CD4-positive, CD25-positive, alpha-beta regulatory T cell (primary cell): ENCODE measurements around the gene USP7. TPM values are rescaled to one million over a fixed set of nuclear protein-coding genes. Genes with fewer than 3 reads are reported as not detected.

Experiments
- ATAC-seq, 2 donors: fragments of 150-1000 bp; cut with Tn5 transposase; one replicate each; pipeline ENCODE4 v1.10.0; 2021; ENCODE audit warnings: low read depth in 2 of 2, moderate number of reproducible peaks in 2 of 2, moderate library complexity in 1 of 2
- DNase-seq, 3 donors: peaks; one replicate each; pipeline versions ENCODE4 v3.0.0 to v3.0.0-alpha.2; 2012 to 2022; ENCODE audit warnings: mixed read lengths in 1 of 3
- H3K27ac ChIP-seq: one replicate; pipeline ENCODE4 v1.7.0; 2013; ENCODE audit warnings: mild to moderate bottlenecking, low read length; ENCODE audit not compliant: insufficient read depth, poor library complexity, severe bottlenecking
- H3K27me3 ChIP-seq: one replicate; pipeline ENCODE4 v1.7.0; 2013; ENCODE audit warnings: low read length; ENCODE audit not compliant: control insufficient read depth, insufficient read depth
- H3K36me3 ChIP-seq: one replicate; pipeline ENCODE4 v1.7.0; 2013; ENCODE audit warnings: mild to moderate bottlenecking, low read length, moderate library complexity; ENCODE audit not compliant: control insufficient read depth, insufficient read depth
- H3K4me1 ChIP-seq: 2 replicates; pipeline ENCODE4 v1.7.0; 2013; ENCODE audit warnings: mild to moderate bottlenecking, low read length; ENCODE audit not compliant: insufficient read depth, control insufficient read depth, poor library complexity, severe bottlenecking
- H3K4me3 ChIP-seq: one replicate; pipeline ENCODE4 v1.7.0; 2013; ENCODE audit warnings: low read depth, mild to moderate bottlenecking, low read length, moderate library complexity
- H3K9me3 ChIP-seq, 2 experiments: 1 replicate in 1 of 2; 2 replicates in 1 of 2; pipeline ENCODE4 v1.7.0; 2013; ENCODE audit warnings: low read length in 2 of 2, mild to moderate bottlenecking in 1 of 2, moderate library complexity in 1 of 2; ENCODE audit not compliant: control insufficient read depth in 2 of 2
- H3K27ac Mint-ChIP-seq, 3 donors: one replicate each; pipeline ENCODE4 v1.8.0; 2020 to 2022; ENCODE audit warnings: mild to moderate bottlenecking in 3 of 3, mixed read lengths in 3 of 3, moderate library complexity in 2 of 3
- H3K27me3 Mint-ChIP-seq: one replicate; pipeline ENCODE4 v1.8.0; 2022; ENCODE audit warnings: mild to moderate bottlenecking, mixed read lengths
- H3K36me3 Mint-ChIP-seq: one replicate; pipeline ENCODE4 v1.8.0; 2020; ENCODE audit warnings: mixed read lengths
- H3K4me1 Mint-ChIP-seq, 4 donors: one replicate each; pipeline ENCODE4 v1.8.0; 2020 to 2022; ENCODE audit warnings: mixed read lengths in 4 of 4, mild to moderate bottlenecking in 1 of 4
- H3K4me3 Mint-ChIP-seq, 4 donors: one replicate each; pipeline ENCODE4 v1.8.0; 2020 to 2022; ENCODE audit warnings: mild to moderate bottlenecking in 4 of 4, mixed read lengths in 4 of 4, moderate library complexity in 3 of 4
- H3K9me3 Mint-ChIP-seq, 7 donors: one replicate each; pipeline ENCODE4 v1.8.0; 2020 to 2022; ENCODE audit warnings: mixed read lengths in 7 of 7, mild to moderate bottlenecking in 3 of 7, moderate library complexity in 2 of 7
- polyA plus RNA-seq, 4 donors: library from polyadenylated mRNA; unstranded; fragments of 300-500 nt; fragmentation: Illumina TruSeq; gene quantifications; one replicate each; pipeline ENCODE4 v1.2.3, GENCODE V29; 2021
- total RNA-seq: library from RNA; stranded (reverse); gene quantifications from one replicate; pipeline ENCODE4 v1.2.3, GENCODE V29; 2022

USP7 gene
- total and polyA plus RNA-seq, 5 donors from 2014 or later = 6.8 to 296 (median 7.1) TPM

- Mint-ChIP-seq H3K4me1 (peaks cover 7 to 26% (median 19%) of the 10 kb centered on the region in 4 donors), H3K27me3 (no peaks in the 10 kb centered on the region), H3K9me3 (peaks cover 0 to 2% (median 0%) of the 10 kb centered on the region in 7 donors), H3K36me3 (peaks cover 60% of the 10 kb centered on the region), H3K27ac (peak overlapping the region in 2 of 3 donors; percentile 78 to 90), H3K4me3 (no peak overlapping the region)
- Histone ChIP-seq H3K9me3 (no peaks in the 10 kb centered on the region), H3K4me3 (no peak overlapping the region), H3K36me3 (peaks cover 95% of the 10 kb centered on the region), H3K4me1 (no peaks in the 10 kb centered on the region), H3K27ac (no peak overlapping the region), H3K27me3 (no peaks in the 10 kb centered on the region)
- DNase-seq (no peak), ATAC-seq (no peak)
Observed at GRCh38 chr16:8912793-8913192, 50.9 kb downstream of the USP7 start.

GRCh38 chr16:8910811-8911210 is 52.9 kb downstream of the USP7 start:
- H3K36me3 ChIP-seq = peaks cover 97% of the 10 kb centered on the region
- peaks cover 4 to 19% (median 13%) of the 10 kb centered on the region in 4 donors for H3K4me1 Mint-ChIP-seq
- H3K36me3 Mint-ChIP-seq = peaks cover 57% of the 10 kb centered on the region
- no peaks in the 10 kb centered on the region for H3K9me3 ChIP-seq
- no peak overlapping the region for H3K4me3 ChIP-seq
- H3K4me1 ChIP-seq = no peaks in the 10 kb centered on the region
- no peak overlapping the region for H3K4me3 Mint-ChIP-seq
- H3K27me3 ChIP-seq = no peaks in the 10 kb centered on the region
- H3K9me3 Mint-ChIP-seq = no peaks in the 10 kb centered on the region
- ATAC-seq = no peak
- H3K27ac Mint-ChIP-seq = peak overlapping the region in 2 of 3 donors; percentile 29 to 52
- no peak overlapping the region for H3K27ac ChIP-seq
- DNase-seq = no peak
- no peaks in the 10 kb centered on the region for H3K27me3 Mint-ChIP-seq

- Histone ChIP-seq H3K9me3 (no peaks in the 10 kb centered on the region), H3K36me3 (peaks cover 94% of the 10 kb centered on the region), H3K27me3 (no peaks in the 10 kb centered on the region), H3K27ac (no peak overlapping the region), H3K4me3 (no peak overlapping the region), H3K4me1 (no peaks in the 10 kb centered on the region)
- Mint-ChIP-seq H3K4me1 (peaks cover 4 to 16% (median 11%) of the 10 kb centered on the region in 4 donors), H3K9me3 (no peaks in the 10 kb centered on the region), H3K27me3 (no peaks in the 10 kb centered on the region), H3K36me3 (peaks cover 56% of the 10 kb centered on the region), H3K4me3 (no peak overlapping the region), H3K27ac (peak overlapping the region; percentile 3 to 76 (median 71))
- ATAC-seq = peak in 1 of 2 donors; percentile 19
- peak in 1 of 3 donors; percentile 63 for DNase-seq
Observed at GRCh38 chr16:8908810-8909468, 54.8 kb downstream of the USP7 start.

- Mint-ChIP-seq H3K4me1 (peaks cover 4 to 16% (median 11%) of the 10 kb centered on the region in 4 donors), H3K27ac (no peak overlapping the region), H3K4me3 (no peak overlapping the region), H3K36me3 (peaks cover 57% of the 10 kb centered on the region), H3K27me3 (no peaks in the 10 kb centered on the region), H3K9me3 (no peaks in the 10 kb centered on the region)
- peaks cover 95% of the 10 kb centered on the region for H3K36me3 ChIP-seq
- no peak overlapping the region for H3K27ac ChIP-seq
- H3K27me3 ChIP-seq = no peaks in the 10 kb centered on the region
- H3K9me3 ChIP-seq = no peaks in the 10 kb centered on the region
- H3K4me3 ChIP-seq = no peak overlapping the region
- ATAC-seq (no peak), DNase-seq (no peak)
- H3K4me1 ChIP-seq = no peaks in the 10 kb centered on the region
Observed at GRCh38 chr16:8907096-8907495, 56.6 kb downstream of the USP7 start.

GRCh38 chr16:8905795-8906591 is 57.7 kb downstream of the USP7 start:
- Histone ChIP-seq H3K36me3 (peaks cover 95% of the 10 kb centered on the region), H3K4me1 (no peaks in the 10 kb centered on the region), H3K27me3 (no peaks in the 10 kb centered on the region), H3K27ac (no peak overlapping the region), H3K4me3 (no peak overlapping the region), H3K9me3 (no peaks in the 10 kb centered on the region)
- Mint-ChIP-seq H3K27me3 (no peaks in the 10 kb centered on the region), H3K27ac (peak overlapping the region in 2 of 3 donors; percentile 1 to 20), H3K4me1 (peaks cover 4 to 10% (median 9%) of the 10 kb centered on the region in 4 donors), H3K36me3 (peaks cover 59% of the 10 kb centered on the region), H3K4me3 (no peak overlapping the region), H3K9me3 (no peaks in the 10 kb centered on the region)
- no peak for ATAC-seq
- no peak for DNase-seq

- Histone ChIP-seq H3K9me3 (no peaks in the 10 kb centered on the region), H3K36me3 (peaks cover 95% of the 10 kb centered on the region), H3K4me3 (no peak overlapping the region), H3K4me1 (no peaks in the 10 kb centered on the region), H3K27me3 (no peaks in the 10 kb centered on the region), H3K27ac (no peak overlapping the region)
- Mint-ChIP-seq H3K36me3 (peaks cover 62% of the 10 kb centered on the region), H3K27me3 (no peaks in the 10 kb centered on the region), H3K9me3 (no peaks in the 10 kb centered on the region), H3K4me3 (no peak overlapping the region), H3K27ac (peak overlapping the region in 2 of 3 donors; percentile 1 to 52), H3K4me1 (peaks cover 2 to 9% (median 6%) of the 10 kb centered on the region in 4 donors)
- ATAC-seq = peak; percentile 35 to 54
- DNase-seq = peak in 2 of 3 donors; percentile 35 to 65
Observed at GRCh38 chr16:8905168-8905762, 58.4 kb downstream of the USP7 start.

- Histone ChIP-seq H3K4me1 (no peaks in the 10 kb centered on the region), H3K4me3 (no peak overlapping the region), H3K27ac (no peak overlapping the region), H3K36me3 (peaks cover 96% of the 10 kb centered on the region), H3K9me3 (no peaks in the 10 kb centered on the region), H3K27me3 (no peaks in the 10 kb centered on the region)
- Mint-ChIP-seq H3K27ac (no peak overlapping the region), H3K27me3 (no peaks in the 10 kb centered on the region), H3K4me3 (no peak overlapping the region), H3K4me1 (peaks cover under 1 to 4% (median 2%) of the 10 kb centered on the region in 4 donors), H3K9me3 (no peaks in the 10 kb centered on the region), H3K36me3 (peaks cover 67% of the 10 kb centered on the region)
- DNase-seq (no peak), ATAC-seq (no peak)
Observed at GRCh38 chr16:8904018-8904430, 59.7 kb downstream of the USP7 start.
